VCaP (cell line): Measurements from ENCODE around the gene TRPC6.

Source experiments
- H3K27ac ChIP-seq: fragments of 450-650 bp; 2 replicates; pipeline ENCODE4 v1.5.1; 2017
- CTCF ChIP-seq: fragments of 450-650 bp; conservative IDR thresholded peaks from 2 replicates; pipeline ENCODE4 v1.5.1; 2017; ENCODE audit warnings: mild to moderate bottlenecking, moderate library complexity

Gene TRPC6

GRCh38 chr11:101584655-101585054, 848 bp upstream of the TRPC6 start:
- no peak for TF ChIP-seq CTCF
- no peak overlapping the region for H3K27ac ChIP-seq

GRCh38 chr11:101584129-101584515, 315 bp upstream of the TRPC6 start:
- H3K27ac ChIP-seq, result no peak overlapping the region
- no peak for TF ChIP-seq CTCF

- no peak for TF ChIP-seq CTCF
- H3K27ac ChIP-seq, result no peak overlapping the region
These were observed 887 bp downstream of the TRPC6 start for GRCh38 chr11:101582989-101583250.

GRCh38 chr11:101582236-101582988, 1.4 kb downstream of the TRPC6 start:
- H3K27ac ChIP-seq, result no peak overlapping the region
- TF ChIP-seq CTCF, result no peak

GRCh38 chr11:101577461-101577860, 6.3 kb downstream of the TRPC6 start:
- no peak overlapping the region for H3K27ac ChIP-seq
- no peak for TF ChIP-seq CTCF

GRCh38 chr11:101576456-101576855, 7.4 kb downstream of the TRPC6 start:
- no peak for TF ChIP-seq CTCF
- H3K27ac ChIP-seq, result no peak overlapping the region

GRCh38 chr11:101574886-101575285, 8.9 kb downstream of the TRPC6 start:
- no peak overlapping the region for H3K27ac ChIP-seq
- no peak for TF ChIP-seq CTCF

- TF ChIP-seq CTCF, result no peak
- no peak overlapping the region for H3K27ac ChIP-seq
These were observed 16.7 kb downstream of the TRPC6 start for GRCh38 chr11:101567071-101567470.
